Psoas muscle (tissue), 8 donors: ENCODE results near the gene ANP32E. TPM values are rescaled to one million over a fixed set of nuclear protein-coding genes. Genes with fewer than 3 reads are reported as not detected.

Source experiments
- ATAC-seq, 4 donors: fragments of 200-7000 bp; cut with Tn5 transposase; one replicate each; pipeline ENCODE4 v1.9.1; 2020; ENCODE audit warnings: moderate library complexity in 3 of 4, mild to moderate bottlenecking in 2 of 4
- DNase-seq, 2 donors: peaks; one replicate each; pipeline ENCODE4 v3.0.0-alpha.2; 2020
- H3K27ac ChIP-seq: fragments of 200-600 bp; one replicate; pipeline ENCODE4 v1.8.0; 2022
- H3K27me3 ChIP-seq, 3 donors: fragments of 200-600 bp in 1 of 3; one replicate each; pipeline versions ENCODE4 v1.6.1 to v1.8.0; 2013 to 2022; ENCODE audit warnings: low read length in 2 of 3, mild to moderate bottlenecking in 2 of 3, moderate library complexity in 1 of 3; ENCODE audit not compliant: insufficient read depth in 3 of 3
- H3K36me3 ChIP-seq, 2 donors: fragments of 200-600 bp in 1 of 2; one replicate each; pipeline versions ENCODE4 v1.6.1 to v1.8.0; 2013 to 2022; ENCODE audit warnings: low read depth in 1 of 2, mild to moderate bottlenecking in 1 of 2, moderate library complexity in 1 of 2; ENCODE audit not compliant: insufficient read depth in 1 of 2
- H3K4me1 ChIP-seq: fragments of 200-600 bp; one replicate; pipeline ENCODE4 v1.8.0; 2022
- H3K4me3 ChIP-seq: fragments of 200-600 bp; one replicate; pipeline ENCODE4 v1.8.0; 2022; ENCODE audit warnings: mild to moderate bottlenecking
- H3K9me3 ChIP-seq: fragments of 200-600 bp; one replicate; pipeline ENCODE4 v1.8.0; 2022
- CTCF ChIP-seq: fragments of 200-600 bp; IDR thresholded peaks from one replicate; pipeline ENCODE4 v1.8.0; 2022; ENCODE audit warnings: antibody characterized with exemption
- WGBS, 3 donors: extraction: QIAGEN DNeasy Blood & Tissue Kit; methylation state at CpG; one replicate each; pipeline versions ENCODE4 v1.1.6 to v1.1.7; 2013; 5-methylcytosine and 5-hydroxymethylcytosine counted together
- intact Hi-C, 2 donors: fragments of 100-400 bp; cut with DNase I; formaldehyde crosslinking; loops; one replicate each; pipeline versions ENCODE4 v1.11.0 to v1.14.2; 2022
- long read RNA-seq, 2 donors: library from polyadenylated mRNA; unstranded; transcript quantifications; one replicate each; pipeline ENCODE4 v2.0.0, GENCODE V29; 2021
- polyA plus RNA-seq, 3 donors: library from polyadenylated mRNA; stranded (reverse); fragments of 200-250 nt; gene quantifications; one replicate each; pipeline ENCODE4 v1.2.3, GENCODE V29; 2013
- total RNA-seq, 4 donors: library from RNA; stranded (reverse); fragmentation: NEBNext Ultra II Directional in 2 of 4; extraction: Animal tissue kit (Norgen Biotek cat#: 25700) in 2 of 4; gene quantifications; one replicate each; pipeline versions ENCODE4 v1.2.1 to v1.2.4, GENCODE V29; 2021 to 2023
- donor health status: healthy with polysubstance abuse.
- donor health status: DM: no; HTN: no; CAD: no; lungs with moderate emphysema.
- donor health status: Bipolar disorder and iron deficiency.
- donor health status: healthy.
- donor health status: DM: yes; HTN: yes; CAD: no.
- donor health status: DM: no; HTN: no; CAD: no.
- donor health status: DM: no; HTN: no; CAD: no.
- donor health status: DM: yes; HTN: yes; CAD: no.

ANP32E gene
- total RNA-seq (10 to 100 TPM; 26.9 to 37.4 (median 31.9) TPM), polyA plus RNA-seq (10 to 100 TPM; 14.4 to 93.0 (median 23.2) TPM)
- long read RNA-seq, donor 1, transcript ANP32E-208 (7 exons, 3,451 nt): major isoform, 25 of 30 reads
- long read RNA-seq, donor 1, partial matches to known transcripts: 3 of 30 reads
- long read RNA-seq, donor 1, other reads (novel, unspliced or antisense): 2 of 30 reads
- long read RNA-seq, donor 2, transcript ANP32E-208 (7 exons, 3,451 nt): major isoform, 39 of 53 reads
- long read RNA-seq, donor 2, partial matches to known transcripts: 4 of 53 reads
- long read RNA-seq, donor 2, other reads (novel, unspliced or antisense): 10 of 53 reads

GRCh38 chr1:150235852-150236613 is at the start of gene ANP32E:
Gene ANP32E, minus strand, starts transcription at chr1:150236112. Its CDS starts 326 bp downstream, at chr1:150235786.
- 0 to 1% (median 0%) methylated on average over 33 of the region's 33 CpGs for WGBS, 3 donors
- Histone ChIP-seq H3K27me3 (no peaks in the 10 kb centered on the region), H3K4me1 (peaks cover 3% of the 10 kb centered on the region), H3K27ac (peak within 1 kb of the TSS; percentile 98), H3K9me3 (no peaks in the 10 kb centered on the region), H3K36me3 (peaks cover 0 to 5% of the 10 kb centered on the region in 2 donors), H3K4me3 (peak within 1 kb of the TSS; percentile 83)
- intact Hi-C loops: loop anchor here in 1 of 2 donors (5.0 kb wide), 1 partner anchor 46 kb away; the partner anchor contains the start of gene CIART
- peak; percentile 28 for TF ChIP-seq CTCF
- ATAC-seq: peak; percentile 94 to 97 (median 96)
- DNase-seq: peak; percentile 93 to 97

- no peak for TF ChIP-seq CTCF
- H3K27ac ChIP-seq: peak overlapping the region; percentile 94
- no peak for ATAC-seq
- intact Hi-C loops: loop anchor here in 1 of 2 donors (5.0 kb wide), 1 partner anchor 46 kb away; the partner anchor contains the start of gene ANP32E
- H3K9me3 ChIP-seq: no peaks in the 10 kb centered on the region
- no peak for DNase-seq
- peaks cover 15% of the 10 kb centered on the region for H3K4me1 ChIP-seq
- peaks cover 5 to 42% of the 10 kb centered on the region in 2 donors for H3K36me3 ChIP-seq
- 79 to 83% (median 82%) methylated on average over 12 of the region's 12 CpGs for WGBS, 3 donors
- no peaks in the 10 kb centered on the region for H3K27me3 ChIP-seq
- H3K4me3 ChIP-seq: peak overlapping the region; percentile 80
These were observed 47.3 kb upstream of the ANP32E start for GRCh38 chr1:150283260-150283659.

GRCh38 chr1:150282558-150282958 is 46.6 kb upstream of the ANP32E start:
- DNase-seq (no peak), ATAC-seq (peak; percentile 41 to 63 (median 60))
- Histone ChIP-seq H3K27ac (peak overlapping the region; percentile 94), H3K9me3 (no peaks in the 10 kb centered on the region), H3K27me3 (no peaks in the 10 kb centered on the region), H3K4me1 (peaks cover 15% of the 10 kb centered on the region), H3K4me3 (peak overlapping the region; percentile 80), H3K36me3 (peaks cover 5 to 35% of the 10 kb centered on the region in 2 donors)
- WGBS, 3 donors: 2 to 4% (median 4%) methylated on average over 21 of the region's 21 CpGs
- no peak for TF ChIP-seq CTCF
- intact Hi-C loops: loop anchor here in 1 of 2 donors (5.0 kb wide), 1 partner anchor 45 kb away; the partner anchor contains the start of gene ANP32E

GRCh38 chr1:150281758-150282557 is 46.0 kb upstream of the ANP32E start, which contains the start of gene CIART:
Gene CIART, plus strand, starts transcription at chr1:150282554. Its CDS starts 714 bp downstream, at chr1:150283268.
- H3K4me3 ChIP-seq: peak within 1 kb of the TSS; percentile 80
- ATAC-seq (peak; percentile 93 to 96 (median 95)), DNase-seq (peak; percentile 92 to 96)
- H3K36me3 ChIP-seq: peaks cover 5 to 29% of the 10 kb centered on the region in 2 donors
- H3K27me3 ChIP-seq: no peaks in the 10 kb centered on the region
- H3K4me1 ChIP-seq: peaks cover 15% of the 10 kb centered on the region
- no peaks in the 10 kb centered on the region for H3K9me3 ChIP-seq
- intact Hi-C loops: loop anchor here in 1 of 2 donors (1.0 to 5.0 kb wide), 2 partner anchors 27 to 45 kb away; partner anchors contain the start of gene ANP32E
- WGBS, 3 donors: 0 to 1% (median 0%) methylated on average over 42 to 46 of the region's 46 CpGs
- H3K27ac ChIP-seq: peak within 1 kb of the TSS; percentile 94
- TF ChIP-seq CTCF: no peak
